ENCODE data around the gene MYH16.

MYH16 gene

GRCh38 chr7:99242682-99243081, 30.0 kb upstream of the MYH16 start:
- WGBS, 2 experiments (ENCODE audit: insufficient coverage in 2 of 2): 96 to 100% methylated on average over 2 to 3 of the region's 4 CpGs
- no peaks in the 10 kb centered on the region for H3K36me3 ChIP-seq (ENCODE audit: control insufficient read depth, insufficient read depth, low read length)
- H3K4me1 ChIP-seq (ENCODE audit: control insufficient read depth, insufficient read depth, low read length, poor library complexity, severe bottlenecking): no peaks in the 10 kb centered on the region
- H3K4me3 ChIP-seq (ENCODE audit: extremely low read depth, insufficient read depth, low read length, poor library complexity, severe bottlenecking): no peak overlapping the region
- no peaks in the 10 kb centered on the region for H3K9me3 ChIP-seq (ENCODE audit: control insufficient read depth, low read length)
- no peak overlapping the region for H3K27ac ChIP-seq (ENCODE audit: low read depth, low read length, severe bottlenecking)

DNA sequence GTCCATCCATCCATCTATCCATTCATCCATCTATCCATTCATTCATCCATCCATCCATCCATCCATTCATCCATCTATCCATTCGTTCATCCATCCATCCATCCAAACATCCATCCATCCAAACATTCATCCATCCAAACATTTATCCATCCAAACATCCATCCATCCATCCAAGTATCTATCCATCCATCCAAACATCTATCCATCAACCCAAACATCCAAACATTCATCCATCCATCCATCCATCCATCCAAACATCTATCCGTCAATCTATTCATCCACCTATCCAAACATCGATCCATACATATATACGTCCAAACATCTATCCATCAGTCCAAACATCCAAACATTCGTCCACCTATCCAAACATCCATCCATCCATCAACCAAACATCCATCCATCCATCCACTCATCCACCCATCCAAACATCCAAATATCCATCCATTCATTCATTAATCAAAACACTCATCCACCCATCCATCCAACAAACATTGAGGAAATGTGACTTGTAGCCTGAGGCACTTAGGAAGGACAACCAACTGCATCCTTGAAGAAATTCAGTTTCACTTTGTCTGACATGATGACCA, 28.8 kb upstream of the MYH16 start:
- H3K4me1 ChIP-seq (ENCODE audit: control insufficient read depth, insufficient read depth, low read length, poor library complexity, severe bottlenecking): peaks cover 4% of the 10 kb centered on the region
- H3K27ac ChIP-seq (ENCODE audit: low read depth, low read length, severe bottlenecking): no peak overlapping the region
- H3K36me3 ChIP-seq (ENCODE audit: control insufficient read depth, insufficient read depth, low read length): no peaks in the 10 kb centered on the region
- H3K9me3 ChIP-seq (ENCODE audit: control insufficient read depth, low read length): no peaks in the 10 kb centered on the region
- no peak overlapping the region for H3K4me3 ChIP-seq (ENCODE audit: extremely low read depth, insufficient read depth, low read length, poor library complexity, severe bottlenecking)
- WGBS, 2 experiments (ENCODE audit: insufficient coverage in 2 of 2): 83 to 86% methylated on average over 5 of the region's 5 CpGs

GRCh38 chr7:99244939-99245338, 27.7 kb upstream of the MYH16 start:
- Histone ChIP-seq H3K27ac (ENCODE audit: low read depth, low read length, severe bottlenecking) (no peak overlapping the region), H3K4me1 (ENCODE audit: control insufficient read depth, insufficient read depth, low read length, poor library complexity, severe bottlenecking) (peaks cover 4% of the 10 kb centered on the region), H3K9me3 (ENCODE audit: control insufficient read depth, low read length) (no peaks in the 10 kb centered on the region), H3K4me3 (ENCODE audit: extremely low read depth, insufficient read depth, low read length, poor library complexity, severe bottlenecking) (no peak overlapping the region), H3K36me3 (ENCODE audit: control insufficient read depth, insufficient read depth, low read length) (no peaks in the 10 kb centered on the region)
- WGBS, 2 experiments (ENCODE audit: insufficient coverage in 2 of 2): 50 to 72% methylated on average over 1 to 2 of the region's 3 CpGs

DNA sequence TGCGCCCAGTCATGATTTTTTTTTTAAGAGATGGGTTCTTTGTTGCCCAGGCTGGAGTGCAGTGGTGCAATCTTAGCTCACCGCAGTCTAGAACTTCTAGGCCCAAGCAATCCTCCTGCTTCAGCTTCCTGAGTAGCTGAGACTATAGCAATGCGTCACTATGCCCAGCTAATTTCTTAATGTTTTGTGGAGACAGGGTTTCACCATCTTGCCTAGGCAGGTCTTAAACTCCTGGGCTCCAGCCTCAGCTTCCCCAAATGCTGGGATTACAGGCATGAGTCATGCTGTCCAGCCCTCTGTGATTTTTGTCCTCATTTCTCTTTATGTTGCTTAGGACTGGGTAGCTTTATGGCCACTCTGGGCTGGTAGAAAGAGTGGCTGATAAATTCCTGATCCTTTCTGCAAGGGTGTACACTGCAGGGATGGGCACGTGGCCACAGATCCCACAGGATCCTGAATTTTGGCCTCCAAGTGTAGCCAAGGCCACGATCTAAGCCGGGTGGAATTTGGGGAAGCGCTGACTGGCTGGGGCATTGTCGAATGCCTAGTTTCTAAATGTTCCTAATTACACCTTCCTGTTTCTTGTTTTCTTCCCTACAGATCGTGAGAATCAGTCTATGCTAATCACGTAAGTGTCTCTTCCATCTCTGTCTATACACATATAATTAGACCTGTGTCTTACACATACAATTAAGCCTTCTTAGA, 24.1 kb upstream of the MYH16 start:
- Histone ChIP-seq H3K9me3 (ENCODE audit: control insufficient read depth, low read length) (no peaks in the 10 kb centered on the region), H3K27ac (ENCODE audit: low read depth, low read length, severe bottlenecking) (no peak overlapping the region), H3K36me3 (ENCODE audit: control insufficient read depth, insufficient read depth, low read length) (no peaks in the 10 kb centered on the region), H3K4me3 (ENCODE audit: extremely low read depth, insufficient read depth, low read length, poor library complexity, severe bottlenecking) (no peak overlapping the region), H3K4me1 (ENCODE audit: control insufficient read depth, insufficient read depth, low read length, poor library complexity, severe bottlenecking) (peaks cover 4% of the 10 kb centered on the region)
- 87 to 88% methylated on average over 7 to 10 of the region's 10 CpGs for WGBS, 2 experiments (ENCODE audit: insufficient coverage in 2 of 2)

DNA sequence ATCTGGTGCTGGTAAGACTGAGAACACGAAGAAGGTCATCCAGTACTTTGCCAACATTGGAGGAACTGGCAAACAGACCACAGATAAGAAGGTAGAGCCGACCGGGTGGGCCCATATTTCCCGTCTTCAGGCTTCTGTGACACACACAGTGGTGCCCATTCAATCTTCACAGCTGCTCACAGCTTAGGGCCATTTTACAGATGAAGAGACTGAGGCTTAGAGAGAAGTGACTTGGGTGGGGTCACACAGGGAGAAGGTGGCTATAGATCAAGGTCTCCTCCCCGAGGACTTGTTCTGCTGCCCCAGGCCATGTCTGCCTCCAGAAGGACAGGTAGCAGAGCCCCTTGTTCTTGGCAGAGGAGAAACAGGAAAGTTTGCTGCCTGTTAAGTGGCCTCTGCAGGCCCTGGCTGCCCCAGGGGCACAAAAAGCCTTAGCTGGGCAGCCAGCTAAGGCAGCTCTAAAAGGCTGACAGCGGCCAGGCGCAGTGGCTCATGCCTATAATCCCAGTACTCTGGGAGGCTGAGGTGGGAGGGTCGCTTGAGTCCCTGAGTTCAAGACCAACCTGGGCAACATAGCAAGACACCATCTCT, 22.6 kb upstream of the MYH16 start:
- H3K9me3 ChIP-seq (ENCODE audit: control insufficient read depth, low read length): no peaks in the 10 kb centered on the region
- no peak overlapping the region for H3K4me3 ChIP-seq (ENCODE audit: extremely low read depth, insufficient read depth, low read length, poor library complexity, severe bottlenecking)
- H3K27ac ChIP-seq (ENCODE audit: low read depth, low read length, severe bottlenecking): no peak overlapping the region
- H3K36me3 ChIP-seq (ENCODE audit: control insufficient read depth, insufficient read depth, low read length): no peaks in the 10 kb centered on the region
- WGBS, 2 experiments (ENCODE audit: insufficient coverage in 2 of 2): 85 to 87% methylated on average over 5 to 7 of the region's 8 CpGs
- peaks cover 4% of the 10 kb centered on the region for H3K4me1 ChIP-seq (ENCODE audit: control insufficient read depth, insufficient read depth, low read length, poor library complexity, severe bottlenecking)

- H3K36me3 ChIP-seq (ENCODE audit: control insufficient read depth, insufficient read depth, low read length): no peaks in the 10 kb centered on the region
- H3K9me3 ChIP-seq (ENCODE audit: control insufficient read depth, low read length): no peaks in the 10 kb centered on the region
- no peak overlapping the region for H3K27ac ChIP-seq (ENCODE audit: low read depth, low read length, severe bottlenecking)
- no peak overlapping the region for H3K4me3 ChIP-seq (ENCODE audit: extremely low read depth, insufficient read depth, low read length, poor library complexity, severe bottlenecking)
- WGBS, 2 experiments (ENCODE audit: insufficient coverage in 2 of 2): 63 to 64% methylated on average over 16 to 18 of the region's 18 CpGs
- peaks cover 4% of the 10 kb centered on the region for H3K4me1 ChIP-seq (ENCODE audit: control insufficient read depth, insufficient read depth, low read length, poor library complexity, severe bottlenecking)
Observed at GRCh38 chr7:99252166-99252895, 20.3 kb upstream of the MYH16 start.

DNA sequence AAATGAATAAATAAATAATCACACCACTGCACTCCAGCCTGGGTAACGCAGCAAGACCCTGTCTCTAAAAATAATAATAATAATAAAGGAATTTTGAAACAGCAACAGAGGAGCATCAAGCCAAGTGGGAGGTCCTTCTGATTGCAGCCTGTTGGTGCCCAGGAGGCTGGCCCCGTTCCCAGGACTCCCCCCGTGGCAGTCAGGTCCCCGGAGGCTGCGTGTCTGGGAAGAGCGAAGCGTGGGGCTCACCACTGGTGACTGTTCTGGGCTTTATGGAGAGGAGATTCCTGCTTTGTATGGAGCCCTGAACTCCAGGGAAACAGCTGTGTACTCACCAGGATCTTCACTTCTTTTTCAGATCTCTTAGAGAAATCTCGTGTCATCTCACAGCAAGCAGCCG, 19.3 kb upstream of the MYH16 start:
- Histone ChIP-seq H3K4me3 (ENCODE audit: extremely low read depth, insufficient read depth, low read length, poor library complexity, severe bottlenecking) (no peak overlapping the region), H3K9me3 (ENCODE audit: control insufficient read depth, low read length) (no peaks in the 10 kb centered on the region), H3K27ac (ENCODE audit: low read depth, low read length, severe bottlenecking) (no peak overlapping the region), H3K36me3 (ENCODE audit: control insufficient read depth, insufficient read depth, low read length) (no peaks in the 10 kb centered on the region), H3K4me1 (ENCODE audit: control insufficient read depth, insufficient read depth, low read length, poor library complexity, severe bottlenecking) (peaks cover 4% of the 10 kb centered on the region)
- 87 to 89% methylated on average over 6 to 8 of the region's 9 CpGs for WGBS, 2 experiments (ENCODE audit: insufficient coverage in 2 of 2)

DNA sequence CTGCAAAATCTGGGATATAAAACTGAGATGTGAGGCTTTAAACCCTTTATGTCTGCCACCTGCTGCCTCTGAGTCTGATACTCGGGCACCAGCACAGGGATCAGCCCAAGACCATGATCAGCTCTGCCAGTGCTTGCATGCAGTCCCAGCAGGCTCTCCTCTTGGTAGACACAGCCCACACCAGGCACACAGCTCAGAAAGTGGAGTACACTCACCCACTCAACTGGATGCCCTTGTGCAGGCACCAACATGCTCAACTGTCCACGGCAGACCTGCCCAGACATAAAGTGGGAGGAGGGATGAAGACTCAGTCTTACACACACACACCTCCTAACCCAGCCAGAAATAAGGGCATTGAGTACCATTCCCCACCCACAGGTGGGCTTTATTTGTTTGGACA, 18.2 kb upstream of the MYH16 start:
- Histone ChIP-seq H3K4me3 (ENCODE audit: extremely low read depth, insufficient read depth, low read length, poor library complexity, severe bottlenecking) (no peak overlapping the region), H3K9me3 (ENCODE audit: control insufficient read depth, low read length) (no peaks in the 10 kb centered on the region), H3K4me1 (ENCODE audit: control insufficient read depth, insufficient read depth, low read length, poor library complexity, severe bottlenecking) (no peaks in the 10 kb centered on the region), H3K36me3 (ENCODE audit: control insufficient read depth, insufficient read depth, low read length) (no peaks in the 10 kb centered on the region), H3K27ac (ENCODE audit: low read depth, low read length, severe bottlenecking) (no peak overlapping the region)
- WGBS, 2 experiments (ENCODE audit: insufficient coverage in 2 of 2): 78 to 86% methylated on average over 1 of the region's 2 CpGs

- Histone ChIP-seq H3K4me3 (ENCODE audit: extremely low read depth, insufficient read depth, low read length, poor library complexity, severe bottlenecking) (no peak overlapping the region), H3K4me1 (ENCODE audit: control insufficient read depth, insufficient read depth, low read length, poor library complexity, severe bottlenecking) (no peaks in the 10 kb centered on the region), H3K36me3 (ENCODE audit: control insufficient read depth, insufficient read depth, low read length) (no peaks in the 10 kb centered on the region), H3K9me3 (ENCODE audit: control insufficient read depth, low read length) (no peaks in the 10 kb centered on the region), H3K27ac (ENCODE audit: low read depth, low read length, severe bottlenecking) (no peak overlapping the region)
- 86 to 90% methylated on average over 3 to 4 of the region's 4 CpGs for WGBS, 2 experiments (ENCODE audit: insufficient coverage in 2 of 2)
Observed at GRCh38 chr7:99255463-99255862, 17.2 kb upstream of the MYH16 start.

- Histone ChIP-seq H3K9me3 (ENCODE audit: control insufficient read depth, low read length) (no peaks in the 10 kb centered on the region), H3K4me3 (ENCODE audit: extremely low read depth, insufficient read depth, low read length, poor library complexity, severe bottlenecking) (no peak overlapping the region), H3K27ac (ENCODE audit: low read depth, low read length, severe bottlenecking) (no peak overlapping the region), H3K36me3 (ENCODE audit: control insufficient read depth, insufficient read depth, low read length) (no peaks in the 10 kb centered on the region), H3K4me1 (ENCODE audit: control insufficient read depth, insufficient read depth, low read length, poor library complexity, severe bottlenecking) (no peaks in the 10 kb centered on the region)
- 93 to 95% methylated on average over 9 of the region's 10 CpGs for WGBS, 2 experiments (ENCODE audit: insufficient coverage in 2 of 2)
Observed at GRCh38 chr7:99257065-99257464, 15.6 kb upstream of the MYH16 start.
